ENCODE measurements around the gene DHX38.

Gene DHX38

GRCh38 chr16:72111657-72112451 lies 18.2 kb downstream of the DHX38 start:
- no peak for DNase-seq (ENCODE audit: low read depth in 2 of 2)
- TF ChIP-seq, protein P1, sequence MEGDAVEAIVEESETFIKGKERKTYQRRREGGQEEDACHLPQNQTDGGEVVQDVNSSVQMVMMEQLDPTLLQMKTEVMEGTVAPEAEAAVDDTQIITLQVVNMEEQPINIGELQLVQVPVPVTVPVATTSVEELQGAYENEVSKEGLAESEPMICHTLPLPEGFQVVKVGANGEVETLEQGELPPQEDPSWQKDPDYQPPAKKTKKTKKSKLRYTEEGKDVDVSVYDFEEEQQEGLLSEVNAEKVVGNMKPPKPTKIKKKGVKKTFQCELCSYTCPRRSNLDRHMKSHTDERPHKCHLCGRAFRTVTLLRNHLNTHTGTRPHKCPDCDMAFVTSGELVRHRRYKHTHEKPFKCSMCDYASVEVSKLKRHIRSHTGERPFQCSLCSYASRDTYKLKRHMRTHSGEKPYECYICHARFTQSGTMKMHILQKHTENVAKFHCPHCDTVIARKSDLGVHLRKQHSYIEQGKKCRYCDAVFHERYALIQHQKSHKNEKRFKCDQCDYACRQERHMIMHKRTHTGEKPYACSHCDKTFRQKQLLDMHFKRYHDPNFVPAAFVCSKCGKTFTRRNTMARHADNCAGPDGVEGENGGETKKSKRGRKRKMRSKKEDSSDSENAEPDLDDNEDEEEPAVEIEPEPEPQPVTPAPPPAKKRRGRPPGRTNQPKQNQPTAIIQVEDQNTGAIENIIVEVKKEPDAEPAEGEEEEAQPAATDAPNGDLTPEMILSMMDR (IDR thresholded peaks at IDR 0.05; ENCODE audit: low read depth, low read length), result no peak
- H3K4me3 ChIP-seq (replicated peaks in 1 of 2; ENCODE audit: low read depth in 2 of 2, low read length in 2 of 2), result no peak overlapping the region

- no peak for DNase-seq (ENCODE audit: low read depth in 2 of 2)
- TF ChIP-seq, protein P1 (IDR thresholded peaks at IDR 0.05; ENCODE audit: low read depth, low read length), result no peak
Observed at GRCh38 chr16:72112452-72112792, 18.8 kb downstream of the DHX38 start.

GRCh38 chr16:72112906-72113615 lies 19.4 kb downstream of the DHX38 start:
- no peak overlapping the region for H3K4me3 ChIP-seq (replicated peaks in 1 of 2; ENCODE audit: low read depth in 2 of 2, low read length in 2 of 2)
- DNase-seq (ENCODE audit: low read depth in 2 of 2), result no peak
- TF ChIP-seq, protein P1 (IDR thresholded peaks at IDR 0.05; ENCODE audit: low read depth, low read length), result no peak

More at GRCh38 chr16:72112452-72112792, 18.8 kb downstream of the DHX38 start:
- no peak overlapping the region for H3K4me3 ChIP-seq (replicated peaks in 1 of 2; ENCODE audit: low read depth in 2 of 2, low read length in 2 of 2)

DNA sequence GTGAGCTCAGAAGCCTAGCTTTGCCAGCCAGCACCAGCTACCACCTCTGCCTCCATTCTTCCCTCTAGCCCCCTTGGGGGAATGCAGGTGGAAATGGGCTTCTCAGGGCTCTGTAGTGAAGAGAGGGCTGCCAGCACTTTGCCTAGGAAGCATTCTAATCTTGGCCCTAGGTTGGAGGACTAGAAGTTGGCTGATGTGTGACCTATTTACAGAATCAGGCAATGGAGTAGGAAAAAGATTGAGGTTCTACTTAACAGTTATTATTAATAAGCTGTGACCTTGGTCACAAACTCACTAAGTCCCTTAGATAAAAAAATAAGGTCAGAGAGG lies 19.9 kb downstream of the DHX38 start:
- TF ChIP-seq, protein P1 (IDR thresholded peaks at IDR 0.05; ENCODE audit: low read depth, low read length), result no peak
- DNase-seq (ENCODE audit: low read depth in 2 of 2), result no peak
- H3K4me3 ChIP-seq (replicated peaks in 1 of 2; ENCODE audit: low read depth in 2 of 2, low read length in 2 of 2), result no peak overlapping the region

DNA sequence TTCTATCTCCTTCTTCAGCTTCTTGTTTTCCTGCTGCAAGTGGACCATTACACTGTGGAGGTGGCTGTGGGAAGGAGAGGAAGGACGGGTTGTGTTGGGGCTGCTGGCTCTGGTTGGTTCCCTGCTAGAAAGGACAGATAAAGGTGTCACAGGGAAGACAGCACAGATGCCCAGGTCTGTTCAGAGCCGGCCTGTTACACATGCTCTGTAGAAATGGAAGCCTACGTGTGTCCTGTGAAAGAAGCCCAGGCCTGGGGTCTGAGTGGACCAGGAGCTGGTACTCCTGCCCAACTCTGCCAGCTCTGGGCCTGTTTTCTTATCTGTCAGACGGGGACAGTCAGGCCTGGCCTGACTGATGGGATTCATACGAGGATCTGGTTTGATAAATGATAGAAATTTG lies 26.4 kb downstream of the DHX38 start:
- TF ChIP-seq, protein P1 (IDR thresholded peaks at IDR 0.05; ENCODE audit: low read depth, low read length), result no peak
- no peak for DNase-seq (ENCODE audit: low read depth in 2 of 2)
- H3K4me3 ChIP-seq (replicated peaks in 1 of 2; ENCODE audit: low read depth in 2 of 2, low read length in 2 of 2), result no peak overlapping the region

DNA sequence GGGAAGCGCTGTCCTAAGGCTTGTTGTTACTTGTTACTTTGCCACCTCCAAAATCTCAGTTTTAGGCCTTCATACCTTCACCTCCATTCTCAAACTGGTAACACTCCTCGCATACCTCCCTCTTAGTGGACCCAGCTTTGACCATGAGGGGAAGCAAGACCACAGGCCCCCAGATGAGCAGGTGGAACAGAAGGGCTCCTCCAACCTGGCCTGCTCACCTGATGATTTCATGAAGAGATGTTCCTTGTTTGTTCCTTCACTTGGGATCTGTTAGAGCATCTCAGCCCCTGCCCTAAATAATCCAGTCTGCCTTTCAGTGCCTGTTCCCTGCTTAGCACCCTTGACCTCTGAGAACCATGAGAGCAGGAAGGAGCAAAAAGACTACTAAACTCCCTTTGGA lies 28.7 kb downstream of the DHX38 start:
- TF ChIP-seq, protein P1 (IDR thresholded peaks at IDR 0.05; ENCODE audit: low read depth, low read length), result no peak
- H3K4me3 ChIP-seq (replicated peaks in 1 of 2; ENCODE audit: low read depth in 2 of 2, low read length in 2 of 2), result no peak overlapping the region
- DNase-seq (ENCODE audit: low read depth in 2 of 2), result no peak

Data from cardiac fibroblast (primary cell).